Measurements from ENCODE around the gene RPP14. TPM values are rescaled to one million over a fixed set of nuclear protein-coding genes. Genes with fewer than 3 reads are reported as not detected.

The RPP14 gene
- total RNA-seq, 1 experiment from 2014 or later: 22.4 TPM

GRCh38 chr3:58332575-58333188 is 26.6 kb downstream of the RPP14 start, which contains the start of gene PXK:
Gene PXK (plus strand): TSS chr3:58332892. CDS start chr3:58332989, 97 bp downstream.
- RAD21 ChIA-PET (ENCODE audit: low non-redundant PET in 1 of 2, low total read pairs in 2 of 2, uncharacterized antibody in 2 of 2, unreplicated experiment in 2 of 2): no interaction called here
- intact Hi-C loops (cut with micrococcal nuclease): loop anchor here (1.0 to 2.0 kb wide), 2 partner anchors 82 to 160 kb away; partner anchors contain the start of gene KCTD6
- POLR2A ChIA-PET: no interaction called here
- H3K9ac ChIP-seq (ENCODE audit: low read length): peak within 1 kb of the TSS; percentile 64
- H3K4me1 ChIP-seq (ENCODE audit: control insufficient read depth in 1 of 2, insufficient read depth in 2 of 2, low read length in 2 of 2): peaks cover 14 to 33% of the 10 kb centered on the region in 2 experiments; a peak in 3 of 4 replicates
- CTCF ChIA-PET: interaction anchor here (1.2 to 2.0 kb wide), 2 partner anchors 82 to 159 kb away, joined by 4 to 6 read pairs; partner anchors contain the start of gene KCTD6
- peak within 1 kb of the TSS; percentile 85 for H2AFZ ChIP-seq (ENCODE audit: low read depth, low read length, poor library complexity, severe bottlenecking)
- H4K20me1 ChIP-seq (ENCODE audit: insufficient read depth): no peaks in the 10 kb centered on the region
- no peaks in the 10 kb centered on the region for H3K27me3 ChIP-seq (ENCODE audit: insufficient read depth, low read length)
- H3K4me2 ChIP-seq (ENCODE audit: low read length): peak within 1 kb of the TSS; percentile 95
- ATAC-seq: peak; percentile 91
- no peaks in the 10 kb centered on the region for H3K9me3 ChIP-seq (ENCODE audit: control insufficient read depth in 1 of 2, insufficient read depth in 1 of 2, low read depth in 1 of 2, low read length in 2 of 2)
- H3K36me3 ChIP-seq (ENCODE audit: control insufficient read depth in 1 of 2, insufficient read depth in 2 of 2, low read length in 2 of 2): no peaks in the 10 kb centered on the region
- H3K27ac ChIP-seq (ENCODE audit: low read depth, low read length): peak within 1 kb of the TSS; percentile 33; the same call in 1 of the 2 replicates
- H3K79me2 ChIP-seq (ENCODE audit: insufficient read depth, low read length): no peaks in the 10 kb centered on the region
- DNase-seq (ENCODE audit: low read depth, low spot score): peak; percentile 27
- BruUV-seq (replicated peaks): no TSS peak
- peak within 1 kb of the TSS; percentile 67 to 74 for H3K4me3 ChIP-seq (replicated peaks in 1 of 2; ENCODE audit: low read depth in 1 of 2, low read length in 2 of 2)
- no peaks in the 10 kb centered on the region for H3K9me2 ChIP-seq (ENCODE audit: insufficient read depth)
- TF ChIP-seq ZNF274 (IDR thresholded peaks at IDR 0.05; ENCODE audit: low read depth, low read length): no peak
- no peak for TF ChIP-seq ELF1 (IDR thresholded peaks at IDR 0.05; ENCODE audit: borderline replicate concordance, low read depth)
- TF ChIP-seq JUND (IDR thresholded peaks at IDR 0.05): no peak
- no peak for TF ChIP-seq EZH2phosphoT487 (IDR thresholded peaks at IDR 0.05; ENCODE audit: borderline replicate concordance)
- TF ChIP-seq RAD21 (IDR thresholded peaks at IDR 0.05; ENCODE audit: low read depth): 0 out of 2 replicates have a peak, but pooled peaks have one; percentile 3
- TF ChIP-seq, protein P1, sequence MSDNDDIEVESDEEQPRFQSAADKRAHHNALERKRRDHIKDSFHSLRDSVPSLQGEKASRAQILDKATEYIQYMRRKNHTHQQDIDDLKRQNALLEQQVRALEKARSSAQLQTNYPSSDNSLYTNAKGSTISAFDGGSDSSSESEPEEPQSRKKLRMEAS (IDR thresholded peaks at IDR 0.05): peak; percentile 85
- TF ChIP-seq EGR1 (IDR thresholded peaks at IDR 0.05; ENCODE audit: low read depth): no peak; the same call in 1 of the 2 replicates
- peak; percentile 68; the same call in 1 of the 2 replicates for TF ChIP-seq CBX3 (IDR thresholded peaks at IDR 0.05; ENCODE audit: low read depth)
- no peak for TF ChIP-seq TCF7L2 (IDR thresholded peaks at IDR 0.05; ENCODE audit: borderline replicate concordance, extremely low read depth, insufficient read depth, insufficient read length)
- TF ChIP-seq, protein P2, sequence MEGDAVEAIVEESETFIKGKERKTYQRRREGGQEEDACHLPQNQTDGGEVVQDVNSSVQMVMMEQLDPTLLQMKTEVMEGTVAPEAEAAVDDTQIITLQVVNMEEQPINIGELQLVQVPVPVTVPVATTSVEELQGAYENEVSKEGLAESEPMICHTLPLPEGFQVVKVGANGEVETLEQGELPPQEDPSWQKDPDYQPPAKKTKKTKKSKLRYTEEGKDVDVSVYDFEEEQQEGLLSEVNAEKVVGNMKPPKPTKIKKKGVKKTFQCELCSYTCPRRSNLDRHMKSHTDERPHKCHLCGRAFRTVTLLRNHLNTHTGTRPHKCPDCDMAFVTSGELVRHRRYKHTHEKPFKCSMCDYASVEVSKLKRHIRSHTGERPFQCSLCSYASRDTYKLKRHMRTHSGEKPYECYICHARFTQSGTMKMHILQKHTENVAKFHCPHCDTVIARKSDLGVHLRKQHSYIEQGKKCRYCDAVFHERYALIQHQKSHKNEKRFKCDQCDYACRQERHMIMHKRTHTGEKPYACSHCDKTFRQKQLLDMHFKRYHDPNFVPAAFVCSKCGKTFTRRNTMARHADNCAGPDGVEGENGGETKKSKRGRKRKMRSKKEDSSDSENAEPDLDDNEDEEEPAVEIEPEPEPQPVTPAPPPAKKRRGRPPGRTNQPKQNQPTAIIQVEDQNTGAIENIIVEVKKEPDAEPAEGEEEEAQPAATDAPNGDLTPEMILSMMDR (IDR thresholded peaks at IDR 0.05 in 2 of 3, conservative IDR thresholded peaks at IDR 0.05 in 1 of 3; ENCODE audit: borderline replicate concordance in 1 of 3, insufficient read depth in 1 of 3, low read depth in 2 of 3, low read length in 2 of 3): peak in 2 of 3 experiments; percentile 7 to 17; a peak in 1 of 6 replicates
- TF ChIP-seq, protein P3, sequence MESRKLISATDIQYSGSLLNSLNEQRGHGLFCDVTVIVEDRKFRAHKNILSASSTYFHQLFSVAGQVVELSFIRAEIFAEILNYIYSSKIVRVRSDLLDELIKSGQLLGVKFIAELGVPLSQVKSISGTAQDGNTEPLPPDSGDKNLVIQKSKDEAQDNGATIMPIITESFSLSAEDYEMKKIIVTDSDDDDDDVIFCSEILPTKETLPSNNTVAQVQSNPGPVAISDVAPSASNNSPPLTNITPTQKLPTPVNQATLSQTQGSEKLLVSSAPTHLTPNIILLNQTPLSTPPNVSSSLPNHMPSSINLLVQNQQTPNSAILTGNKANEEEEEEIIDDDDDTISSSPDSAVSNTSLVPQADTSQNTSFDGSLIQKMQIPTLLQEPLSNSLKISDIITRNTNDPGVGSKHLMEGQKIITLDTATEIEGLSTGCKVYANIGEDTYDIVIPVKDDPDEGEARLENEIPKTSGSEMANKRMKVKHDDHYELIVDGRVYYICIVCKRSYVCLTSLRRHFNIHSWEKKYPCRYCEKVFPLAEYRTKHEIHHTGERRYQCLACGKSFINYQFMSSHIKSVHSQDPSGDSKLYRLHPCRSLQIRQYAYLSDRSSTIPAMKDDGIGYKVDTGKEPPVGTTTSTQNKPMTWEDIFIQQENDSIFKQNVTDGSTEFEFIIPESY (IDR thresholded peaks at IDR 0.05; ENCODE audit: extremely low read depth, insufficient replicate concordance, low read length): no peak
- TF ChIP-seq, protein P4, sequence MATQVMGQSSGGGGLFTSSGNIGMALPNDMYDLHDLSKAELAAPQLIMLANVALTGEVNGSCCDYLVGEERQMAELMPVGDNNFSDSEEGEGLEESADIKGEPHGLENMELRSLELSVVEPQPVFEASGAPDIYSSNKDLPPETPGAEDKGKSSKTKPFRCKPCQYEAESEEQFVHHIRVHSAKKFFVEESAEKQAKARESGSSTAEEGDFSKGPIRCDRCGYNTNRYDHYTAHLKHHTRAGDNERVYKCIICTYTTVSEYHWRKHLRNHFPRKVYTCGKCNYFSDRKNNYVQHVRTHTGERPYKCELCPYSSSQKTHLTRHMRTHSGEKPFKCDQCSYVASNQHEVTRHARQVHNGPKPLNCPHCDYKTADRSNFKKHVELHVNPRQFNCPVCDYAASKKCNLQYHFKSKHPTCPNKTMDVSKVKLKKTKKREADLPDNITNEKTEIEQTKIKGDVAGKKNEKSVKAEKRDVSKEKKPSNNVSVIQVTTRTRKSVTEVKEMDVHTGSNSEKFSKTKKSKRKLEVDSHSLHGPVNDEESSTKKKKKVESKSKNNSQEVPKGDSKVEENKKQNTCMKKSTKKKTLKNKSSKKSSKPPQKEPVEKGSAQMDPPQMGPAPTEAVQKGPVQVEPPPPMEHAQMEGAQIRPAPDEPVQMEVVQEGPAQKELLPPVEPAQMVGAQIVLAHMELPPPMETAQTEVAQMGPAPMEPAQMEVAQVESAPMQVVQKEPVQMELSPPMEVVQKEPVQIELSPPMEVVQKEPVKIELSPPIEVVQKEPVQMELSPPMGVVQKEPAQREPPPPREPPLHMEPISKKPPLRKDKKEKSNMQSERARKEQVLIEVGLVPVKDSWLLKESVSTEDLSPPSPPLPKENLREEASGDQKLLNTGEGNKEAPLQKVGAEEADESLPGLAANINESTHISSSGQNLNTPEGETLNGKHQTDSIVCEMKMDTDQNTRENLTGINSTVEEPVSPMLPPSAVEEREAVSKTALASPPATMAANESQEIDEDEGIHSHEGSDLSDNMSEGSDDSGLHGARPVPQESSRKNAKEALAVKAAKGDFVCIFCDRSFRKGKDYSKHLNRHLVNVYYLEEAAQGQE (IDR thresholded peaks at IDR 0.05; ENCODE audit: low read depth): no peak
- TF ChIP-seq FOSL1 (IDR thresholded peaks at IDR 0.05; ENCODE audit: low read depth): peak; percentile 96
- TF ChIP-seq SRF (IDR thresholded peaks at IDR 0.05; ENCODE audit: low read depth): no peak
- TF ChIP-seq ZFX (IDR thresholded peaks at IDR 0.05): peak; percentile 83
- no peak for TF ChIP-seq EZH2 (IDR thresholded peaks at IDR 0.05)
- TF ChIP-seq CEBPB (IDR thresholded peaks at IDR 0.05; ENCODE audit: low read depth): no peak
- TF ChIP-seq POLR2AphosphoS5 (IDR thresholded peaks at IDR 0.05; ENCODE audit: low read depth, low read length): peak; percentile 69
- no peak for TF ChIP-seq POLR2A (IDR thresholded peaks at IDR 0.05; ENCODE audit: borderline replicate concordance, extremely low read depth, insufficient read depth, insufficient read length)
- no peak; the same call in 1 of the 2 replicates for TF ChIP-seq SIN3A (IDR thresholded peaks at IDR 0.05; ENCODE audit: low read depth)

Data from HCT116 (cell line).